Naive thymus-derived CD4-positive, alpha-beta T cell (primary cell): ENCODE results near the gene MARK2. TPM values are rescaled to one million over a fixed set of nuclear protein-coding genes. Genes with fewer than 3 reads are reported as not detected.
A peak's percentile ranks its signal among the peaks of the same experiment; 100 is the strongest.
"Not testable (repeated sequence)": the region's sequence is repeated elsewhere in the genome, so short reads cannot be mapped to it uniquely, and the experiment has no call there.

Experiments used
- ATAC-seq: fragments of 150-1000 bp; cut with Tn5 transposase; 2 replicates; pipeline ENCODE4 v1.10.0; 2021; ENCODE audit warnings: mild to moderate bottlenecking, moderate library complexity
- CTCF ChIA-PET: fragments of 350-600 bp; sonication (Branson Sonifier 250); formaldehyde crosslinking; loops from one replicate; lab custom pipeline; 2021; ENCODE audit warnings: antibody characterized with exemption; lab: Charles Lee
- POLR2A ChIA-PET: fragments of 350-600 bp; sonication (Branson Sonifier 250); formaldehyde crosslinking; loops from one replicate; lab custom pipeline; 2021; ENCODE audit warnings: antibody characterized with exemption, inconsistent platforms; lab: Charles Lee
- DNase-seq, 9 donors: peaks; one replicate each; pipeline versions ENCODE4 v3.0.0 to v3.0.0-alpha.2; 2020 to 2022; ENCODE audit warnings: mixed read lengths in 1 of 9
- H3K27ac ChIP-seq: one replicate; pipeline ENCODE4 v1.7.0; 2013; ENCODE audit warnings: mild to moderate bottlenecking, low read depth, low read length, moderate library complexity
- H3K27me3 ChIP-seq, 2 donors: one replicate each; pipeline ENCODE4 v1.7.0; 2013; ENCODE audit warnings: low read length in 2 of 2, mild to moderate bottlenecking in 2 of 2, moderate library complexity in 2 of 2; ENCODE audit not compliant: control insufficient read depth in 2 of 2, insufficient read depth in 2 of 2
- H3K36me3 ChIP-seq, 3 experiments: 1 replicate in 2 of 3; 2 replicates in 1 of 3; pipeline ENCODE4 v1.7.0; 2013; ENCODE audit warnings: low read length in 3 of 3, mild to moderate bottlenecking in 3 of 3, moderate library complexity in 1 of 3; ENCODE audit not compliant: insufficient read depth in 3 of 3, control insufficient read depth in 2 of 3
- H3K4me1 ChIP-seq, 2 donors: one replicate each; pipeline ENCODE4 v1.7.0; 2013; ENCODE audit warnings: low read length in 2 of 2, mild to moderate bottlenecking in 2 of 2, moderate library complexity in 1 of 2; ENCODE audit not compliant: control insufficient read depth in 2 of 2, insufficient read depth in 2 of 2
- H3K4me3 ChIP-seq: 2 replicates; pipeline ENCODE4 v1.7.0; 2013; ENCODE audit warnings: mild to moderate bottlenecking, low read length
- H3K9me3 ChIP-seq, 3 experiments: 1 replicate in 2 of 3; 2 replicates in 1 of 3; pipeline ENCODE4 v1.7.0; 2013; ENCODE audit warnings: low read length in 3 of 3; ENCODE audit not compliant: control insufficient read depth in 2 of 3
- H3K27ac Mint-ChIP-seq, 9 donors: one replicate each; pipeline ENCODE4 v1.8.0; 2020 to 2022; ENCODE audit warnings: mixed read lengths in 9 of 9, mild to moderate bottlenecking in 8 of 9, moderate library complexity in 5 of 9, inconsistent platforms in 2 of 9
- H3K27me3 Mint-ChIP-seq, 5 donors: one replicate each; pipeline ENCODE4 v1.8.0; 2021 to 2022; ENCODE audit warnings: mixed read lengths in 5 of 5, mild to moderate bottlenecking in 1 of 5
- H3K36me3 Mint-ChIP-seq, 5 donors: one replicate each; pipeline ENCODE4 v1.8.0; 2020 to 2022; ENCODE audit warnings: mixed read lengths in 5 of 5, mild to moderate bottlenecking in 3 of 5, inconsistent platforms in 1 of 5
- H3K4me1 Mint-ChIP-seq, 7 donors: one replicate each; pipeline ENCODE4 v1.8.0; 2020 to 2022; ENCODE audit warnings: mixed read lengths in 7 of 7, mild to moderate bottlenecking in 3 of 7, inconsistent platforms in 1 of 7
- H3K4me3 Mint-ChIP-seq, 10 donors: one replicate each; pipeline ENCODE4 v1.8.0; 2020 to 2022; ENCODE audit warnings: mild to moderate bottlenecking in 10 of 10, mixed read lengths in 10 of 10, moderate library complexity in 6 of 10, inconsistent platforms in 2 of 10
- H3K9me3 Mint-ChIP-seq, 11 donors: one replicate each; pipeline ENCODE4 v1.8.0; 2020 to 2022; ENCODE audit warnings: mixed read lengths in 11 of 11, mild to moderate bottlenecking in 4 of 11, inconsistent platforms in 1 of 11, moderate library complexity in 1 of 11
- intact Hi-C, 2 donors: fragments of 100-400 bp; cut with micrococcal nuclease; formaldehyde crosslinking; loops; one replicate each; pipeline ENCODE4 v1.15.1; 2023
- polyA plus RNA-seq, 2 donors: library from polyadenylated mRNA; unstranded; fragments of 300-500 nt; fragmentation: Illumina TruSeq; gene quantifications; one replicate each; pipeline ENCODE4 v1.2.3, GENCODE V29; 2021
- total RNA-seq, 6 experiments: library from RNA in 5 of 6; stranded (reverse) in 5 of 6; gene quantifications; 1 replicate in 5 of 6; 2 replicates in 1 of 6; pipeline ENCODE4 v1.2.3 and lab custom pipeline; 2021 to 2026

The MARK2 gene
- total and polyA plus RNA-seq, 7 experiments from 2014 or later, result 29.4 to 69.1 (median 56.8) TPM

DNA sequence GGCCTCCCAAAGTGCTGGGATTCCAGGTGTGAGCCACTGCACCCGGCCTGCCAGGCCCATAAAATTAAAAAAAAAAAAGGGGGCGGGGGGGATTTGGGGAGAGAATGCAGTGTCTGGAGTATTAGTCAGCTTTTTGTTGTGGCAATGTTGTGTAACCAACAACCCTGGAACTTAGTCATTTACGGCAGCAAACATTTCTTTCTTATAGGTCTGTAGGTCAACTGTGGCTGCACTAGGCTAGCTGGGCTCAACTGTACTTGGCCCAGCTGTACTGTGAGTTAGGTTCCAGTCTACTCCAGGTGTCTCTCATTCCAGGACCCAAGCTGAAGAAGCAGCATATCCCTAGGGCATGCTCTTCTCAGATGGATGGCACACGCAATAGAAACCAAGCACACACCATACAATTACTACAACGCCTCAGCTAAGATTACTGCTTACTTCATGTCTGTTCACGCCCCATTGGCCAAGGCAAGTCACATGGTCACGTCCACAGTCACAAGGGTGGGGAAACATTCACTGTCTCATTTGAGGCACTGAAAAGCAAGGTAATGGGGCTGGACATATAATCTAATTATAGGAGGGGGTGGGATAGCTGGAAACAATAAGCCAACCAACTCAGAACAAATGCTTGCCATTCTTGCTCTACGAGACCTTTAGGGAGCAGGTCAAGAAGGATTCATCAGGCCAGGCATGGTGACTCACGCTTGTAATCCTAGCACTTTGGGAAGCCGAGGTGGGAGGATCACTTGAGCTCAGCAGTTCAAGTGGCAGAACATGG lies 36.1 kb upstream of the MARK2 start:
- DNase-seq (no peak), ATAC-seq (no peak)
- Histone ChIP-seq H3K4me3 (no peak overlapping the region), H3K27me3 (no peaks in the 10 kb centered on the region), H3K36me3 (no peaks in the 10 kb centered on the region), H3K4me1 (no peaks in the 10 kb centered on the region), H3K27ac (no peak overlapping the region), H3K9me3 (no peaks in the 10 kb centered on the region)
- ChIA-PET POLR2A (interaction anchor here (0.5 kb wide), 1 partner anchor 1548 kb away, joined by 4 read pairs; no protein-coding TSS in a partner anchor), CTCF (no interaction called here)
- H3K27ac Mint-ChIP-seq, result no peak overlapping the region
- peaks cover 0 to 16% (median 4%) of the 10 kb centered on the region in 5 donors for H3K27me3 Mint-ChIP-seq
- no peak overlapping the region for H3K4me3 Mint-ChIP-seq
- no peaks in the 10 kb centered on the region for H3K36me3 Mint-ChIP-seq
- peaks cover 0 to 2% (median 0%) of the 10 kb centered on the region in 11 donors for H3K9me3 Mint-ChIP-seq
- peaks cover 0 to 2% (median 0%) of the 10 kb centered on the region in 7 donors for H3K4me1 Mint-ChIP-seq
- intact Hi-C loops, result no loop called here

- Mint-ChIP-seq H3K27ac (no peak overlapping the region), H3K9me3 (peaks cover 0 to 2% (median 0%) of the 10 kb centered on the region in 11 donors), H3K27me3 (peaks cover 0 to 9% (median 4%) of the 10 kb centered on the region in 5 donors), H3K4me1 (peaks cover 0 to 2% (median 0%) of the 10 kb centered on the region in 7 donors), H3K36me3 (no peaks in the 10 kb centered on the region), H3K4me3 (no peak overlapping the region)
- CTCF ChIA-PET, result no interaction called here
- Histone ChIP-seq H3K27ac (no peak overlapping the region), H3K4me1 (no peaks in the 10 kb centered on the region), H3K36me3 (no peaks in the 10 kb centered on the region), H3K27me3 (no peaks in the 10 kb centered on the region), H3K4me3 (no peak overlapping the region), H3K9me3 (no peaks in the 10 kb centered on the region)
- intact Hi-C loops, result no loop called here
- ATAC-seq (no peak), DNase-seq (no peak)
- POLR2A ChIA-PET, result interaction anchor here (0.7 kb wide), 1 partner anchor 36 kb away, joined by 3 read pairs; no protein-coding TSS in a partner anchor
Observed at GRCh38 chr11:63804259-63804658, 34.7 kb upstream of the MARK2 start.

- intact Hi-C loops, result no loop called here
- ATAC-seq (no peak), DNase-seq (no peak)
Observed at GRCh38 chr11:63805844-63806415, 33.0 kb upstream of the MARK2 start.

GRCh38 chr11:63810383-63810782 lies 28.5 kb upstream of the MARK2 start:
- intact Hi-C loops, result loop anchor here (5.0 kb wide), 3 partner anchors 43 to 138 kb away; partner anchors contain the start of genes ATL3 (in 1 of the 2), RTN3 (in 1 of the 2) and ZFTA (in 1 of the 2)

More at GRCh38 chr11:63805844-63806415, 33.0 kb upstream of the MARK2 start:
- Histone ChIP-seq H3K9me3 (no peaks in the 10 kb centered on the region), H3K4me1 (no peaks in the 10 kb centered on the region), H3K27me3 (no peaks in the 10 kb centered on the region), H3K27ac (no peak overlapping the region), H3K36me3 (no peaks in the 10 kb centered on the region), H3K4me3 (no peak overlapping the region)
- Mint-ChIP-seq H3K36me3 (no peaks in the 10 kb centered on the region), H3K27me3 (peaks cover 0 to 3% (median 0%) of the 10 kb centered on the region in 5 donors), H3K4me1 (peaks cover 0 to 2% (median 0%) of the 10 kb centered on the region in 7 donors), H3K4me3 (no peak overlapping the region), H3K9me3 (peaks cover 0 to 2% (median 0%) of the 10 kb centered on the region in 11 donors), H3K27ac (no peak overlapping the region)
- CTCF ChIA-PET, result interaction anchor here (0.6 kb wide), 1 partner anchor 34 kb away, joined by 3 read pairs; no protein-coding TSS in a partner anchor
- POLR2A ChIA-PET, result no interaction called here

GRCh38 chr11:63811522-63811921 lies 27.4 kb upstream of the MARK2 start:
- Histone ChIP-seq H3K9me3 (no peaks in the 10 kb centered on the region), H3K4me3 (no peak overlapping the region), H3K27ac (no peak overlapping the region), H3K4me1 (peaks cover 4 to 6% of the 10 kb centered on the region in 2 donors), H3K27me3 (no peaks in the 10 kb centered on the region), H3K36me3 (no peaks in the 10 kb centered on the region)
- ATAC-seq (no peak), DNase-seq (no peak)
- intact Hi-C loops, result loop anchor here (5.0 kb wide), 3 partner anchors 44 to 139 kb away; partner anchors contain the start of genes ATL3 (in 1 of the 2), RTN3 (in 1 of the 2) and ZFTA (in 1 of the 2)
- Mint-ChIP-seq H3K4me1 (peaks cover 6 to 29% (median 21%) of the 10 kb centered on the region in 7 donors), H3K36me3 (peaks cover 0 to 8% (median 0%) of the 10 kb centered on the region in 5 donors), H3K4me3 (peak overlapping the region in 7 of 10 donors; percentile 27 to 83 (median 69)), H3K9me3 (no peaks in the 10 kb centered on the region), H3K27ac (no peak overlapping the region), H3K27me3 (no peaks in the 10 kb centered on the region)
- POLR2A ChIA-PET, result no interaction called here
- CTCF ChIA-PET, result interaction anchor here (0.7 kb wide), 1 partner anchor 126 kb away, joined by 3 read pairs; no protein-coding TSS in a partner anchor

More at GRCh38 chr11:63810383-63810782, 28.5 kb upstream of the MARK2 start:
- H3K4me3 Mint-ChIP-seq, H3K27ac Mint-ChIP-seq, POLR2A ChIA-PET, H3K4me1 ChIP-seq, H3K27me3 ChIP-seq, H3K36me3 ChIP-seq, H3K36me3 Mint-ChIP-seq, ATAC-seq, H3K9me3 Mint-ChIP-seq, DNase-seq, H3K9me3 ChIP-seq, H3K27me3 Mint-ChIP-seq, H3K27ac ChIP-seq, H3K4me3 ChIP-seq: not testable (repeated sequence)
- CTCF ChIA-PET, result interaction anchor here (0.6 kb wide), 1 partner anchor 44 kb away, joined by 3 read pairs; no protein-coding TSS in a partner anchor
- H3K4me1 Mint-ChIP-seq, result peaks cover 6 to 22% (median 19%) of the 10 kb centered on the region in 7 donors

- no peaks in the 10 kb centered on the region for H3K27me3 ChIP-seq
- peak within 1 kb of the TSS; percentile 65 for H3K4me3 ChIP-seq
- no peaks in the 10 kb centered on the region for H3K9me3 ChIP-seq
- H3K4me1 ChIP-seq, result peaks cover 4 to 6% of the 10 kb centered on the region in 2 donors
- intact Hi-C loops, result loop anchor here (1.0 to 5.0 kb wide), 6 partner anchors 24 to 141 kb away; partner anchors contain the start of genes ZFTA (in 2 of the 2), ATL3 (in 1 of the 2), MARK2 (in 1 of the 2) and RTN3 (in 1 of the 2)
- peak within 1 kb of the TSS in 7 of 9 donors; percentile 5 to 63 (median 29) for H3K27ac Mint-ChIP-seq
- peaks cover 0 to 5% (median 0%) of the 10 kb centered on the region in 3 experiments for H3K36me3 ChIP-seq
- no peaks in the 10 kb centered on the region for H3K9me3 Mint-ChIP-seq
- H3K4me1 Mint-ChIP-seq, result peaks cover 6 to 32% (median 21%) of the 10 kb centered on the region in 7 donors
- H3K4me3 Mint-ChIP-seq, result peak within 1 kb of the TSS; percentile 71 to 86 (median 80)
- ATAC-seq, result peak; percentile 94
- H3K27ac ChIP-seq, result peak within 1 kb of the TSS; percentile 69
- ChIA-PET POLR2A (no interaction called here), CTCF (no interaction called here)
- H3K27me3 Mint-ChIP-seq, result no peaks in the 10 kb centered on the region
- DNase-seq, result peak; percentile 17 to 90 (median 36)
- H3K36me3 Mint-ChIP-seq, result peaks cover 0 to 15% (median 8%) of the 10 kb centered on the region in 5 donors
Observed at GRCh38 chr11:63813035-63813562, 25.8 kb upstream of the MARK2 start, which contains the start of gene SPINDOC. SPINDOC (plus strand) TSS chr11:63813456; CDS start chr11:63813687, 231 bp downstream.
